GM15510 (cell line): ENCODE measurements around the gene LPCAT2.

Experiments used
- POLR2A ChIP-seq: IDR thresholded peaks from 3 replicates; pipeline ENCODE4 v1.6.1; 2011; ENCODE audit warnings: borderline replicate concordance; ENCODE audit not compliant: insufficient read length; ENCODE audit errors: extremely low read depth

Gene LPCAT2

GRCh38 chr16:55495616-55496289 is 13.1 kb upstream of the LPCAT2 start:
- TF ChIP-seq POLR2A, result no peak

- no peak for TF ChIP-seq POLR2A
Observed at GRCh38 chr16:55496509-55497145, 12.2 kb upstream of the LPCAT2 start.

GRCh38 chr16:55497558-55497957 is 11.3 kb upstream of the LPCAT2 start:
- no peak for TF ChIP-seq POLR2A

GRCh38 chr16:55498101-55498500 is 10.8 kb upstream of the LPCAT2 start:
- no peak for TF ChIP-seq POLR2A

- no peak for TF ChIP-seq POLR2A
Observed at GRCh38 chr16:55499281-55499680, 9.6 kb upstream of the LPCAT2 start.

GRCh38 chr16:55499951-55500529 is 8.8 kb upstream of the LPCAT2 start:
- no peak for TF ChIP-seq POLR2A

GRCh38 chr16:55500530-55501011 is 8.3 kb upstream of the LPCAT2 start:
- no peak for TF ChIP-seq POLR2A

- no peak for TF ChIP-seq POLR2A
Observed at GRCh38 chr16:55501549-55502322, 7.1 kb upstream of the LPCAT2 start.

GRCh38 chr16:55502801-55503366 is 6.0 kb upstream of the LPCAT2 start:
- no peak for TF ChIP-seq POLR2A

GRCh38 chr16:55503726-55504550 is 4.9 kb upstream of the LPCAT2 start:
- no peak for TF ChIP-seq POLR2A

GRCh38 chr16:55505333-55506015 is 3.4 kb upstream of the LPCAT2 start:
- TF ChIP-seq POLR2A, result no peak

GRCh38 chr16:55506083-55506482 is 2.8 kb upstream of the LPCAT2 start:
- no peak for TF ChIP-seq POLR2A

- TF ChIP-seq POLR2A, result no peak
Observed at GRCh38 chr16:55506708-55507107, 2.2 kb upstream of the LPCAT2 start.
